ENCODE results near the gene COMMD3. TPM values are rescaled to one million over a fixed set of nuclear protein-coding genes. Genes with fewer than 3 reads are reported as not detected.
A peak's percentile ranks its signal among the peaks of the same experiment; 100 is the strongest.

Gene COMMD3
- total RNA-seq, 4 donors from 2014 or later, result 29.9 to 41.3 (median 31.4) TPM

DNA sequence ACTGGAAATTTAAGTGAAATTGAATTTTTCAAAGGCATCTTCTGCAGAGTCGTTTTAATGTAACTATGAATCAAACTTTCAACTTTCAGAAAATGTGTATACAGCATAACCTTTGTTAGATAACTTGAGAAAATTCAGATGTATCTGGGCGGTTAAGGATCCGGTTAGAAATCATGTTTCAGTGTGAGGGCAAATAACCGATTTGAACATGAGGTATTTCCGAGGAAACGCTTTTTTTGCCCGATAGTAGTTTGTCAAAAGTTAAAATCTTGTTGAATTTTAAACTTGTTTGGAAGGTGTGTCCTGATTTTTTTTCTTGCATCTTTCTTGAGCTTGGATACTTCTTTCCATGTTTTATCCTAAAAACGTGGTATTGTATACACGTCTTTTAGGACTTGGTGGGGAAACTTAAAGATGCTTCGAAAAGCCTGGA is 3.4 kb downstream of the COMMD3 start:
- no peak for TF ChIP-seq POLR2A (IDR thresholded peaks at IDR 0.05)
- intact Hi-C loops (cut with DNase I), result no loop called here
- Histone ChIP-seq H3K4me1 (peaks cover 13 to 25% of the 10 kb centered on the region in 2 donors), H3K36me3 (no peaks in the 10 kb centered on the region), H3K27me3 (no peaks in the 10 kb centered on the region), H3K9me3 (no peaks in the 10 kb centered on the region), H3K4me3 (replicated peaks in 1 of 3) (no peak overlapping the region), H3K27ac (no peak overlapping the region)
- DNase-seq, result no peak
- 94 to 95% methylated on average over 10 of the region's 10 CpGs for WGBS, 2 donors

DNA sequence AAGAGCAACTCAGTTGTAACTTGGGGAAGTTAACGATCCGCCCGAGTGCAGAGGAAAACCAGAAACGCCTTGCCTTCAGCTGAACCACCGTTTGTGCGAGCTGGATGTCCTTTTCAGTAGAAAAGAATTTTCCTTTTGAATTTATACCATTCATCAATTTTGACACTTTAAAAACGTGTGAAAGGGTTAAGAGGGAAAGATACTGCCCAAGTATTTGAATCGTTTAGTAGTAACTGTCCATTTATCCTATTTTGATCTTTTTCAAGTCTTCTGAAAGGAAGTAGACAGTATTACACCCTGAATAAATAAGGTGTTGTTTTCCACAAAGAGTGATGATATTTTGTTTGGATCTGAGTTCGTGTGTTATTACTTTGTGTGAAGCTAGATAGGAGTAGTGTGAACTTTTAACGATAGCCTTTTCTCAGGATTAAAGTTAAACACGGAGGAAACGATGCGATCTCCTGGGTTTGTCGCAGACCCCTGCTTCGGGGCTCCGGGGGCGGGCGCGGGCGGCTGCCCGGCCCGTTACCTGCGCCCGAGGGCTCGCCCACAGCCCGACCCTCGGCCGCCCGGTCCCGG is 3.9 kb downstream of the COMMD3 start:
- no peak for TF ChIP-seq POLR2A (IDR thresholded peaks at IDR 0.05)
- TF ChIP-seq, protein P1, sequence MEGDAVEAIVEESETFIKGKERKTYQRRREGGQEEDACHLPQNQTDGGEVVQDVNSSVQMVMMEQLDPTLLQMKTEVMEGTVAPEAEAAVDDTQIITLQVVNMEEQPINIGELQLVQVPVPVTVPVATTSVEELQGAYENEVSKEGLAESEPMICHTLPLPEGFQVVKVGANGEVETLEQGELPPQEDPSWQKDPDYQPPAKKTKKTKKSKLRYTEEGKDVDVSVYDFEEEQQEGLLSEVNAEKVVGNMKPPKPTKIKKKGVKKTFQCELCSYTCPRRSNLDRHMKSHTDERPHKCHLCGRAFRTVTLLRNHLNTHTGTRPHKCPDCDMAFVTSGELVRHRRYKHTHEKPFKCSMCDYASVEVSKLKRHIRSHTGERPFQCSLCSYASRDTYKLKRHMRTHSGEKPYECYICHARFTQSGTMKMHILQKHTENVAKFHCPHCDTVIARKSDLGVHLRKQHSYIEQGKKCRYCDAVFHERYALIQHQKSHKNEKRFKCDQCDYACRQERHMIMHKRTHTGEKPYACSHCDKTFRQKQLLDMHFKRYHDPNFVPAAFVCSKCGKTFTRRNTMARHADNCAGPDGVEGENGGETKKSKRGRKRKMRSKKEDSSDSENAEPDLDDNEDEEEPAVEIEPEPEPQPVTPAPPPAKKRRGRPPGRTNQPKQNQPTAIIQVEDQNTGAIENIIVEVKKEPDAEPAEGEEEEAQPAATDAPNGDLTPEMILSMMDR (IDR thresholded peaks at IDR 0.05), result no peak
- H3K4me1 ChIP-seq, result peaks cover 16 to 29% of the 10 kb centered on the region in 2 donors
- no peaks in the 10 kb centered on the region for H3K27me3 ChIP-seq
- intact Hi-C loops (cut with DNase I), result loop anchor here (10.0 kb wide), 2 partner anchors 315 to 795 kb away; partner anchors contain the start of genes DNAJC1 and SKIDA1
- no peaks in the 10 kb centered on the region for H3K9me3 ChIP-seq
- DNase-seq, result no peak
- H3K27ac ChIP-seq, result peak overlapping the region in 2 of 3 donors; percentile 40 to 71
- H3K4me3 ChIP-seq (replicated peaks in 1 of 3), result peak overlapping the region in 1 of 3 donors; percentile 29
- no peaks in the 10 kb centered on the region for H3K36me3 ChIP-seq
- WGBS, 2 donors, result 23 to 39% methylated on average over 15 to 26 of the region's 30 CpGs

DNA sequence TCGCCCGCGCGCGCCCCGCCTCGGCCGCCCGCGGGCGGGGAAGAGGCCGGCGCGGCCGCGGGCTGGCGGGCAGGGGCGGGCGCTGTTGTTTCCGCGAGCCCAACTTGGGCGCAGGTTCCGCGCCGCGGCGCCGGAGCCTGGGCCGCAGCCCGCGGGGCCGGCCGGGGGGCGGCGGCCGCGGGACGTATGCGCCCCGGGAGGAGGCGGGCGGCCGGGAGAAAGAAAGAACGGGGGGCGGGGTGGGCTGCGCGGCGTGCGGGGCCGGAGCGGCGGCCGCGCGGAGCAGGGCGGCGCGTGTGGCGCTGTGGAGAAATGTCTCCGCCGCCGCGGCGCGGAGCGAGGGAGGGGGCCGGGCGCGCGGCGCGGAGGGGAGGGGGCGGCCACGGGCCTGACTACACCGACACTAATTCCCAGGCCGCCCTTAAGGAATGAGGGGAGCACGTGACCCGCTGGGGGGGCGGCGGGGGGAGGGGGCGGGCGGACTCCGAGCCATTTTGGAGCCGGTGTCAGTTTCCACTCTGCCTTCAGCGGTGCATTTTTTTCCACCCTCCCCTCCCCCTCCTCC is 4.5 kb downstream of the COMMD3 start, which contains the start of gene BMI1:
BMI1 (plus strand) TSS at position 509 of the 565 bp plus-strand sequence. CDS start 5,351 bp downstream, outside the sequence.
- peak; percentile 69 to 72 for DNase-seq
- Histone ChIP-seq H3K4me1 (peaks cover 16 to 29% of the 10 kb centered on the region in 2 donors), H3K27ac (peak within 1 kb of the TSS; percentile 90 to 94 (median 91)), H3K9me3 (no peaks in the 10 kb centered on the region), H3K36me3 (no peaks in the 10 kb centered on the region), H3K27me3 (no peaks in the 10 kb centered on the region), H3K4me3 (replicated peaks in 1 of 3) (peak within 1 kb of the TSS; percentile 63 to 98 (median 95))
- intact Hi-C loops (cut with DNase I), result loop anchor here (10.0 kb wide), 2 partner anchors 316 to 796 kb away; partner anchors contain the start of genes DNAJC1 and SKIDA1
- no peak for TF ChIP-seq POLR2A (IDR thresholded peaks at IDR 0.05)
- TF ChIP-seq, protein P1 (IDR thresholded peaks at IDR 0.05), result no peak
- 0% methylated on average over 2 to 8 of the region's 85 CpGs for WGBS, 2 donors

DNA sequence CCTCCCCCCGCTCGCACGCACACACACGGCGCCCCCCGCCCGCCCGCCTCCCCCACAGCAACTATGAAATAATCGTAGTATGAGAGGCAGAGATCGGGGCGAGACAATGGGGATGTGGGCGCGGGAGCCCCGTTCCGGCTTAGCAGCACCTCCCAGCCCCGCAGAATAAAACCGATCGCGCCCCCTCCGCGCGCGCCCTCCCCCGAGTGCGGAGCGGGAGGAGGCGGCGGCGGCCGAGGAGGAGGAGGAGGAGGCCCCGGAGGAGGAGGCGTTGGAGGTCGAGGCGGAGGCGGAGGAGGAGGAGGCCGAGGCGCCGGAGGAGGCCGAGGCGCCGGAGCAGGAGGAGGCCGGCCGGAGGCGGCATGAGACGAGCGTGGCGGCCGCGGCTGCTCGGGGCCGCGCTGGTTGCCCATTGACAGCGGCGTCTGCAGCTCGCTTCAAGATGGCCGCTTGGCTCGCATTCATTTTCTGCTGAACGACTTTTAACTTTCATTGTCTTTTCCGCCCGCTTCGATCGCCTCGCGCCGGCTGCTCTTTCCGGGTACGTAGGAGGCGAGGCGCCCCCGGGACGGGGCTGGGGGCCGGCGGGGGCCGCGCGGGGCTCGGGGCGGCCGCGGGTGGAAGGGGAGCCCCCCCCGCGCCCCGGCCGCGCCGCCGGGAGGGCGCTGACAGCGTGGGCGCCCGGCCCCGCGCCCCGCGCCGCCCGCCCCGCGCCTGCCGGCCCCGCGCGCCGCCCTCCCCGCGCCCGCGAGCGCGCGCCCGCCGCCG is 5.2 kb downstream of the COMMD3 start:
- H3K27me3 ChIP-seq, result no peaks in the 10 kb centered on the region
- no peaks in the 10 kb centered on the region for H3K9me3 ChIP-seq
- peaks cover 20 to 29% of the 10 kb centered on the region in 2 donors for H3K4me1 ChIP-seq
- intact Hi-C loops (cut with DNase I), result loop anchor here (10.0 kb wide), 2 partner anchors 317 to 797 kb away; partner anchors contain the start of genes DNAJC1 and SKIDA1
- WGBS, 2 donors, result 1% methylated on average over 48 of the region's 114 CpGs; no CpG with 5 or more reads in 1 of the 2 donors
- peak; percentile 59 to 61 for DNase-seq
- peak overlapping the region; percentile 63 to 98 (median 95) for H3K4me3 ChIP-seq (replicated peaks in 1 of 3)
- TF ChIP-seq, protein P1 (IDR thresholded peaks at IDR 0.05), result no peak
- no peak for TF ChIP-seq POLR2A (IDR thresholded peaks at IDR 0.05)
- no peaks in the 10 kb centered on the region for H3K36me3 ChIP-seq
- peak overlapping the region; percentile 90 to 94 (median 91) for H3K27ac ChIP-seq

DNA sequence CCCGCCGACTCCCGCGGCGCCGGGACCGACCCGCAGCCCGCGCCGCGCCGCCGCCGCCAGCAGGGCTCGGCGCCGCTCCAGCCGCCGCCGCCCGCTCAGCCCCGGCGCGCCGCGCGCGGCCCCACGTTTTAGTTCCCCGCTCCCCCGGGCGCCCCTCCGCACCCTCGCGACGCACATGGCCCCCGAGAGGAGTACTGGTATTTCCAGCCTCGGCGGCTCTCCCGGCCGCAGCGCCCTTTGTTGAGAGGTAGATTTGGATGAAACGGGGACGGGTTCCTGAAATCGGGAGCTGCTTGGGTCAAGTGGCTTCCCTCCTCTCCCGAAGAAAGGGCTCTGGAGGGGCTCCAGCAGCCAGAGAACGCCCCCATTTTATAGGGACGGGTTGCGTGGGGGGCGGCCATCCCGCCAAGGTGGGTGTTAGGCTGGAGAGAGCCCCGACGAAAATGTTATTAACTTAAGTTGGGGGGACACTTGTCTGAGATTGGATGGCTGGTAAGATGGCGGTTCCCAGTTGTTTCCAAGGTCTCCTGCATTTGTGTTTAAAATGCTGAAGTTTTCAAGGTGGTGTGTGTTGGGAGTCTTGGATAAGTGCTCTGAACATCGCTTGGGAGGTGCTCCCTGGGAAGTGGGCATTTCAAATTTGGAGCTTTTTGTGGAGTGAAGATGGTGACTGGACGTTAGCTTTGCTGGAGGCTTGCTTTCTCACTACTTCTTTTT is 5.9 kb downstream of the COMMD3 start:
- TF ChIP-seq POLR2A (IDR thresholded peaks at IDR 0.05), result no peak
- TF ChIP-seq, protein P1 (IDR thresholded peaks at IDR 0.05), result no peak
- Histone ChIP-seq H3K36me3 (no peaks in the 10 kb centered on the region), H3K4me1 (peaks cover 17 to 29% of the 10 kb centered on the region in 2 donors), H3K9me3 (no peaks in the 10 kb centered on the region), H3K4me3 (replicated peaks in 1 of 3) (peak overlapping the region in 2 of 3 donors; percentile 36 to 45), H3K27ac (no peak overlapping the region), H3K27me3 (no peaks in the 10 kb centered on the region)
- intact Hi-C loops (cut with DNase I), result loop anchor here (10.0 kb wide), 2 partner anchors 317 to 797 kb away; partner anchors contain the start of genes DNAJC1 and SKIDA1
- 12 to 20% methylated on average over 9 to 18 of the region's 57 CpGs for WGBS, 2 donors
- peak; percentile 17 to 31 for DNase-seq

Data from thyroid gland (tissue), 4 donors.